GM19467 (cell line): ENCODE results near the gene ADGRB2.

Source experiments
- ATAC-seq: cut with Tn5 transposase; IDR thresholded peaks from one replicate; pipeline ENCODE4 v1.9.1; 2021; ENCODE audit warnings: mild to moderate bottlenecking, moderate library complexity; ENCODE audit not compliant: unreplicated experiment

The ADGRB2 gene

GRCh38 chr1:31704271-31705079, 59.7 kb downstream of the ADGRB2 start:
- ATAC-seq = no peak

- ATAC-seq = no peak
Measured at GRCh38 chr1:31703431-31704270, 60.5 kb downstream of the ADGRB2 start, which contains the start of gene COL16A1. TSS of gene COL16A1 (minus strand) at chr1:31704017. CDS start at chr1:31702193, 1,824 bp downstream.

- ATAC-seq = no peak
Measured at GRCh38 chr1:31702836-31703404, 61.2 kb downstream of the ADGRB2 start.

GRCh38 chr1:31701091-31701736, 62.9 kb downstream of the ADGRB2 start:
- ATAC-seq = no peak

- ATAC-seq = no peak
Measured at GRCh38 chr1:31700468-31701090, 63.6 kb downstream of the ADGRB2 start.

- no peak for ATAC-seq
Measured at GRCh38 chr1:31699341-31699891, 64.7 kb downstream of the ADGRB2 start.

GRCh38 chr1:31697369-31697984, 66.7 kb downstream of the ADGRB2 start:
- ATAC-seq = no peak

GRCh38 chr1:31696242-31696641, 67.9 kb downstream of the ADGRB2 start:
- no peak for ATAC-seq

GRCh38 chr1:31695327-31695726, 68.8 kb downstream of the ADGRB2 start:
- no peak for ATAC-seq

- no peak for ATAC-seq
Measured at GRCh38 chr1:31694964-31695313, 69.2 kb downstream of the ADGRB2 start.

GRCh38 chr1:31694069-31694963, 69.8 kb downstream of the ADGRB2 start:
- ATAC-seq = no peak

GRCh38 chr1:31693231-31693630, 70.9 kb downstream of the ADGRB2 start:
- ATAC-seq = no peak

GRCh38 chr1:31691951-31692350, 72.2 kb downstream of the ADGRB2 start:
- ATAC-seq = no peak

GRCh38 chr1:31691446-31691845, 72.7 kb downstream of the ADGRB2 start:
- no peak for ATAC-seq

- ATAC-seq = no peak
Measured at GRCh38 chr1:31690921-31691320, 73.2 kb downstream of the ADGRB2 start.

GRCh38 chr1:31689854-31690253, 74.3 kb downstream of the ADGRB2 start:
- ATAC-seq = no peak

GRCh38 chr1:31689379-31689778, 74.8 kb downstream of the ADGRB2 start:
- no peak for ATAC-seq

GRCh38 chr1:31688233-31688918, 75.8 kb downstream of the ADGRB2 start:
- ATAC-seq = no peak
